Measurements from ENCODE around the gene HERC6.
"Not testable (repeated sequence)": the region's sequence is repeated elsewhere in the genome, so short reads cannot be mapped to it uniquely, and the experiment has no call there.

Gene HERC6

GRCh38 chr4:88443486-88443885, 64.8 kb downstream of the HERC6 start:
- no peak overlapping the region for H3K4me3 ChIP-seq (ENCODE audit: low read depth, low read length)
- no peak for DNase-seq (ENCODE audit: low read depth)

GRCh38 chr4:88445252-88445651, 66.6 kb downstream of the HERC6 start:
- no peak for TF ChIP-seq MYC (IDR thresholded peaks at IDR 0.05; ENCODE audit: low read depth, low read length)
- no peak for TF ChIP-seq POLR2A (IDR thresholded peaks at IDR 0.05; ENCODE audit: extremely low read depth, insufficient read length)
- no peak for TF ChIP-seq CTCF (IDR thresholded peaks at IDR 0.05; ENCODE audit: low read depth, low read length)
- no peak for TF ChIP-seq MAX (IDR thresholded peaks at IDR 0.05; ENCODE audit: low read depth, low read length)
- no peak overlapping the region for H3K4me3 ChIP-seq (ENCODE audit: low read depth, low read length)
- no peak for DNase-seq (ENCODE audit: low read depth)

More at GRCh38 chr4:88443486-88443885, 64.8 kb downstream of the HERC6 start:
- no peak for TF ChIP-seq MAX (IDR thresholded peaks at IDR 0.05; ENCODE audit: low read depth, low read length)
- no peak for TF ChIP-seq CTCF (IDR thresholded peaks at IDR 0.05; ENCODE audit: low read depth, low read length)
- no peak for TF ChIP-seq MYC (IDR thresholded peaks at IDR 0.05; ENCODE audit: low read depth, low read length)
- TF ChIP-seq POLR2A (IDR thresholded peaks at IDR 0.05; ENCODE audit: extremely low read depth, insufficient read length): no peak

- TF ChIP-seq CTCF (IDR thresholded peaks at IDR 0.05; ENCODE audit: low read depth, low read length) (no peak), MAX (IDR thresholded peaks at IDR 0.05; ENCODE audit: low read depth, low read length) (no peak), POLR2A (IDR thresholded peaks at IDR 0.05; ENCODE audit: extremely low read depth, insufficient read length) (no peak), MYC (IDR thresholded peaks at IDR 0.05; ENCODE audit: low read depth, low read length) (no peak)
- H3K4me3 ChIP-seq (ENCODE audit: low read depth, low read length): no peak overlapping the region
- no peak for DNase-seq (ENCODE audit: low read depth)
These were observed 67.5 kb downstream of the HERC6 start for GRCh38 chr4:88446124-88446523.

GRCh38 chr4:88447371-88448095, 68.9 kb downstream of the HERC6 start:
- H3K4me3 ChIP-seq (ENCODE audit: low read depth, low read length): no peak overlapping the region
- DNase-seq (ENCODE audit: low read depth): no peak
- TF ChIP-seq CTCF (IDR thresholded peaks at IDR 0.05; ENCODE audit: low read depth, low read length): no peak
- TF ChIP-seq POLR2A (IDR thresholded peaks at IDR 0.05; ENCODE audit: extremely low read depth, insufficient read length): no peak
- no peak for TF ChIP-seq MYC (IDR thresholded peaks at IDR 0.05; ENCODE audit: low read depth, low read length)

- DNase-seq (ENCODE audit: low read depth); H3K4me3 ChIP-seq (ENCODE audit: low read depth, low read length): not testable (repeated sequence)
These were observed 69.6 kb downstream of the HERC6 start for GRCh38 chr4:88448211-88448765.

GRCh38 chr4:88448889-88449288, 70.2 kb downstream of the HERC6 start:
- no peak for DNase-seq (ENCODE audit: low read depth)
- no peak overlapping the region for H3K4me3 ChIP-seq (ENCODE audit: low read depth, low read length)
- no peak for TF ChIP-seq MAX (IDR thresholded peaks at IDR 0.05; ENCODE audit: low read depth, low read length)
- TF ChIP-seq POLR2A (IDR thresholded peaks at IDR 0.05; ENCODE audit: extremely low read depth, insufficient read length): no peak
- TF ChIP-seq MYC (IDR thresholded peaks at IDR 0.05; ENCODE audit: low read depth, low read length): no peak
- TF ChIP-seq CTCF (IDR thresholded peaks at IDR 0.05; ENCODE audit: low read depth, low read length): no peak
